GM23338 (cell line): Measurements from ENCODE around the gene NFKBIZ. TPM values are rescaled to one million over a fixed set of nuclear protein-coding genes. Genes with fewer than 3 reads are reported as not detected.

Source experiments
- ATAC-seq: fragments of 200-7000 bp; cut with Tn5 transposase; 3 replicates; pipeline ENCODE4 v1.9.1; 2020
- DNase-seq: peaks from one replicate; pipeline ENCODE4 v3.0.0-alpha.2; 2015; ENCODE audit warnings: low spot score
- H2AFZ ChIP-seq: fragments of 200-600 bp; sonication (generic); 2 replicates; pipeline ENCODE4 v1.8.0; 2016; ENCODE audit warnings: antibody characterized with exemption, mild to moderate bottlenecking, moderate library complexity
- H3F3A ChIP-seq: fragments of 200-600 bp; sonication (generic); replicated peaks from 2 replicates; pipeline ENCODE4 v1.8.0; 2017; ENCODE audit warnings: antibody characterized with exemption, mixed run types, low read depth
- H3K27ac ChIP-seq: fragments of 200-600 bp; sonication (generic); 2 replicates; pipeline ENCODE4 v1.6.1; 2016; ENCODE audit warnings: low read depth
- H3K27me3 ChIP-seq: fragments of 200-600 bp; sonication (generic); 2 replicates; pipeline ENCODE4 v1.8.0; 2016; ENCODE audit warnings: mild to moderate bottlenecking, mixed run types, moderate library complexity; ENCODE audit not compliant: insufficient read depth
- H3K36me3 ChIP-seq: fragments of 200-600 bp; sonication (generic); 2 replicates; pipeline ENCODE4 v1.8.0; 2016; ENCODE audit warnings: mild to moderate bottlenecking; ENCODE audit not compliant: insufficient read depth
- H3K4me1 ChIP-seq: fragments of 200-600 bp; sonication (generic); 2 replicates; pipeline ENCODE4 v1.8.0; 2016; ENCODE audit warnings: mild to moderate bottlenecking, moderate library complexity; ENCODE audit not compliant: insufficient read depth
- H3K4me2 ChIP-seq: fragments of 200-600 bp; sonication (generic); 2 replicates; pipeline ENCODE4 v1.7.1; 2017; ENCODE audit warnings: mixed run types
- H3K4me3 ChIP-seq: fragments of 200-600 bp; sonication (generic); 2 replicates; pipeline ENCODE4 v1.6.1; 2016; ENCODE audit warnings: mixed run types
- H3K79me2 ChIP-seq: fragments of 200-600 bp; sonication (generic); replicated peaks from 2 replicates; pipeline ENCODE4 v1.8.0; 2017; ENCODE audit warnings: mild to moderate bottlenecking; ENCODE audit not compliant: insufficient read depth
- H3K9me2 ChIP-seq: fragments of 200-600 bp; sonication (generic); 2 replicates; pipeline ENCODE4 v1.8.0; 2017; ENCODE audit not compliant: insufficient read depth
- H4K20me1 ChIP-seq: fragments of 200-600 bp; sonication (generic); replicated peaks from 2 replicates; pipeline ENCODE4 v1.8.0; 2017; ENCODE audit warnings: mild to moderate bottlenecking; ENCODE audit not compliant: insufficient read depth
- H3K27ac Mint-ChIP-seq: 2 replicates; pipeline ENCODE4 v1.8.0; 2020; ENCODE audit warnings: inconsistent platforms, mild to moderate bottlenecking, moderate library complexity, mixed read lengths
- H3K27me3 Mint-ChIP-seq: 3 replicates; pipeline ENCODE4 v1.8.0; 2022; ENCODE audit warnings: low read depth, mild to moderate bottlenecking, moderate library complexity, mixed read lengths, inconsistent platforms; ENCODE audit not compliant: insufficient read depth, poor library complexity
- H3K36me3 Mint-ChIP-seq: 3 replicates; pipeline ENCODE4 v1.8.0; 2021; ENCODE audit warnings: low read depth, mild to moderate bottlenecking, inconsistent platforms, moderate library complexity, mixed read lengths
- H3K4me1 Mint-ChIP-seq: 3 replicates; pipeline ENCODE4 v1.8.0; 2020; ENCODE audit warnings: mild to moderate bottlenecking, inconsistent platforms, mixed read lengths
- H3K4me3 Mint-ChIP-seq: 3 replicates; pipeline ENCODE4 v1.8.0; 2021; ENCODE audit warnings: moderate library complexity, mild to moderate bottlenecking, inconsistent platforms, mixed read lengths
- H3K9me3 Mint-ChIP-seq: 3 replicates; pipeline ENCODE4 v1.8.0; 2020; ENCODE audit warnings: moderate library complexity, mild to moderate bottlenecking, inconsistent platforms, mixed read lengths
- CREB1 ChIP-seq: fragments of 250-450 bp; sonication (Bioruptor Pico); IDR thresholded peaks from 2 replicates; pipeline ENCODE4 v1.5.0; 2020; ENCODE audit warnings: low read depth, mild to moderate bottlenecking, moderate library complexity
- EZH2 ChIP-seq: fragments of 200-600 bp; sonication (generic); IDR thresholded peaks from one replicate; pipeline ENCODE4 v1.8.0; 2017; ENCODE audit warnings: antibody characterized with exemption, mild to moderate bottlenecking, low read depth; ENCODE audit not compliant: unreplicated experiment
- EZH2phosphoT487 ChIP-seq: fragments of 200-600 bp; sonication (generic); IDR thresholded peaks from one replicate; pipeline ENCODE4 v1.8.1; 2018; ENCODE audit warnings: antibody characterized with exemption; ENCODE audit not compliant: unreplicated experiment
- JUNB ChIP-seq: IDR thresholded peaks from one replicate; pipeline ENCODE4 v1.6.1; 2016; ENCODE audit warnings: antibody characterized with exemption; ENCODE audit not compliant: unreplicated experiment
- NANOG ChIP-seq: IDR thresholded peaks from 2 replicates; pipeline ENCODE4 v1.6.1; 2016; ENCODE audit warnings: antibody characterized with exemption, borderline replicate concordance
- POLR2AphosphoS5 ChIP-seq: IDR thresholded peaks from 2 replicates; pipeline ENCODE4 v1.6.1; 2016; ENCODE audit warnings: antibody characterized with exemption, low read depth
- REST ChIP-seq: IDR thresholded peaks from one replicate; pipeline ENCODE4 v1.6.1; 2018; ENCODE audit warnings: antibody characterized with exemption; ENCODE audit not compliant: unreplicated experiment
- STAT1 ChIP-seq: IDR thresholded peaks from one replicate; pipeline ENCODE4 v1.6.1; 2016; ENCODE audit warnings: antibody characterized with exemption; ENCODE audit not compliant: unreplicated experiment
- ZNF114 ChIP-seq: fragments of 250-450 bp; sonication (Bioruptor Pico); IDR thresholded peaks from 2 replicates; pipeline ENCODE4 v1.5.0; 2020; ENCODE audit warnings: mild to moderate bottlenecking, moderate library complexity
- ZNF331 ChIP-seq: fragments of 250-450 bp; sonication (Bioruptor Pico); IDR thresholded peaks from 2 replicates; pipeline ENCODE4 v1.5.0; 2020; ENCODE audit warnings: low read depth, mild to moderate bottlenecking, moderate library complexity
- ZNF462 ChIP-seq: fragments of 250-450 bp; sonication (Bioruptor Pico); IDR thresholded peaks from 2 replicates; pipeline ENCODE4 v1.5.0; 2020; ENCODE audit warnings: mild to moderate bottlenecking, moderate library complexity
- polyA plus RNA-seq: library from polyadenylated mRNA; unstranded; fragments of >200 nt; fragmentation: Nextera tagmentation; extraction: Ambion mirVana; gene quantifications from 2 replicates; pipeline ENCODE4 v1.2.1, GENCODE V29; 2016
- total RNA-seq: library from RNA; depleted of rRNA; stranded (reverse); fragments of >200 nt; shearing (Covaris generic); gene quantifications from 2 replicates; pipeline ENCODE4 v1.2.3, GENCODE V29; 2014
- TF ChIP-seq, protein P1 (sequence below): IDR thresholded peaks from 2 replicates; pipeline ENCODE4 v1.6.1; 2016; ENCODE audit warnings: antibody characterized with exemption
- TF ChIP-seq, protein P2 (sequence below), 2 experiments: fragments of 200-600 bp in 1 of 2; sonication (generic) in 1 of 2; conservative IDR thresholded peaks; 2 replicates each; pipeline versions ENCODE4 v1.5.1 to v1.6.1; 2016 to 2017; ENCODE audit warnings: antibody characterized with exemption in 2 of 2, low read depth in 2 of 2, mild to moderate bottlenecking in 2 of 2, moderate library complexity in 1 of 2

Gene NFKBIZ
- total and polyA plus RNA-seq, 2 experiments from 2014 or later, result 14.1 to 18.2 TPM

DNA sequence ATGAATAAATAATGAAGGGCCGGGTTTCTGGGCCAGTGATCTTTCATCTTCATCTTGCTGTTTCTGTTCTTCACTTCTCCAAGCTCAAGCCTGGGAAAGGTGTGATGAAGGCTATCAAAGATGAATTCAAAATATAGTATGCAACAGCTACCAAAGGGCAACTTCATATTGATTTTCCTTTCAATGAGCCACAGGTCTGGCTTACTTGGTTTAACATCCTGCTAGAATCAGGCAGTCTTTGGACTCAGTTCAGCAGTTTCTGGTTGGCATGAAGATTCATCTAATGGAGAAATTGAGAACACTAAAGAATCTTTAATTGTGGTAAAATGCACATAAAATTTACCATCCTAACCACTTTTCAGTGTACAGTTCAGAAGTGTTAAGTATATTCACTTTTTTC is 43.3 kb downstream of the NFKBIZ start:
- H3K4me2 ChIP-seq, result no peak overlapping the region
- H3F3A ChIP-seq, result peaks cover 3% of the 10 kb centered on the region; the same call in 1 of the 2 replicates
- H3K27ac ChIP-seq, result no peak overlapping the region
- Mint-ChIP-seq H3K27ac (no peak overlapping the region), H3K4me3 (no peak overlapping the region), H3K27me3 (no peaks in the 10 kb centered on the region), H3K4me1 (no peaks in the 10 kb centered on the region), H3K9me3 (peaks cover 20% of the 10 kb centered on the region), H3K36me3 (0 out of 3 replicates have a peak, but pooled peaks cover 4% of the 10 kb centered on the region)
- no peak for DNase-seq
- no peak for TF ChIP-seq JUNB
- TF ChIP-seq ZNF114 (CRISPR knock-in tag), result no peak
- no peak for TF ChIP-seq ZNF331
- TF ChIP-seq, protein P1, sequence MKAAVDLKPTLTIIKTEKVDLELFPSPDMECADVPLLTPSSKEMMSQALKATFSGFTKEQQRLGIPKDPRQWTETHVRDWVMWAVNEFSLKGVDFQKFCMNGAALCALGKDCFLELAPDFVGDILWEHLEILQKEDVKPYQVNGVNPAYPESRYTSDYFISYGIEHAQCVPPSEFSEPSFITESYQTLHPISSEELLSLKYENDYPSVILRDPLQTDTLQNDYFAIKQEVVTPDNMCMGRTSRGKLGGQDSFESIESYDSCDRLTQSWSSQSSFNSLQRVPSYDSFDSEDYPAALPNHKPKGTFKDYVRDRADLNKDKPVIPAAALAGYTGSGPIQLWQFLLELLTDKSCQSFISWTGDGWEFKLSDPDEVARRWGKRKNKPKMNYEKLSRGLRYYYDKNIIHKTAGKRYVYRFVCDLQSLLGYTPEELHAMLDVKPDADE, result no peak
- no peak for TF ChIP-seq NANOG
- TF ChIP-seq, protein P2, sequence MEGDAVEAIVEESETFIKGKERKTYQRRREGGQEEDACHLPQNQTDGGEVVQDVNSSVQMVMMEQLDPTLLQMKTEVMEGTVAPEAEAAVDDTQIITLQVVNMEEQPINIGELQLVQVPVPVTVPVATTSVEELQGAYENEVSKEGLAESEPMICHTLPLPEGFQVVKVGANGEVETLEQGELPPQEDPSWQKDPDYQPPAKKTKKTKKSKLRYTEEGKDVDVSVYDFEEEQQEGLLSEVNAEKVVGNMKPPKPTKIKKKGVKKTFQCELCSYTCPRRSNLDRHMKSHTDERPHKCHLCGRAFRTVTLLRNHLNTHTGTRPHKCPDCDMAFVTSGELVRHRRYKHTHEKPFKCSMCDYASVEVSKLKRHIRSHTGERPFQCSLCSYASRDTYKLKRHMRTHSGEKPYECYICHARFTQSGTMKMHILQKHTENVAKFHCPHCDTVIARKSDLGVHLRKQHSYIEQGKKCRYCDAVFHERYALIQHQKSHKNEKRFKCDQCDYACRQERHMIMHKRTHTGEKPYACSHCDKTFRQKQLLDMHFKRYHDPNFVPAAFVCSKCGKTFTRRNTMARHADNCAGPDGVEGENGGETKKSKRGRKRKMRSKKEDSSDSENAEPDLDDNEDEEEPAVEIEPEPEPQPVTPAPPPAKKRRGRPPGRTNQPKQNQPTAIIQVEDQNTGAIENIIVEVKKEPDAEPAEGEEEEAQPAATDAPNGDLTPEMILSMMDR (conservative IDR thresholded peaks at IDR 0.05; ENCODE audit: low read depth in 2 of 2), result no peak
- TF ChIP-seq STAT1, result no peak
- TF ChIP-seq POLR2AphosphoS5, result no peak
- no peak for TF ChIP-seq REST
- TF ChIP-seq EZH2phosphoT487, result no peak
- no peak for TF ChIP-seq ZNF462 (CRISPR knock-in tag)
- TF ChIP-seq CREB1 (CRISPR knock-in tag), result no peak
- TF ChIP-seq EZH2, result no peak
- peak overlapping the region; percentile 43; the same call in 1 of the 2 replicates for H2AFZ ChIP-seq
- no peak for ATAC-seq
- no peaks in the 10 kb centered on the region for H4K20me1 ChIP-seq
- 0 out of 2 replicates have a peak, but pooled peaks cover 6% of the 10 kb centered on the region for H3K9me2 ChIP-seq
- H3K27me3 ChIP-seq, result no peaks in the 10 kb centered on the region
- H3K79me2 ChIP-seq, result no peaks in the 10 kb centered on the region
- H3K4me3 ChIP-seq, result no peak overlapping the region
- H3K4me1 ChIP-seq, result no peaks in the 10 kb centered on the region
- H3K36me3 ChIP-seq, result no peaks in the 10 kb centered on the region
